Mesendoderm (in vitro differentiated cells): ENCODE results near the gene FOXP1.

ENCODE experiments used
- DNase-seq: peaks from one replicate; pipeline ENCODE4 v3.0.0; 2013
- H2AK5ac ChIP-seq: 2 replicates; pipeline ENCODE4 v1.6.1; 2013; ENCODE audit warnings: low read length, inconsistent platforms
- H2BK120ac ChIP-seq: 2 replicates; pipeline ENCODE4 v1.6.1; 2013; ENCODE audit warnings: low read depth, mild to moderate bottlenecking, low read length, moderate library complexity, mixed read lengths
- H2BK15ac ChIP-seq: replicated peaks from 2 replicates; pipeline ENCODE4 v1.6.1; 2013; ENCODE audit warnings: low read depth, mild to moderate bottlenecking, moderate library complexity
- H2BK5ac ChIP-seq: 2 replicates; pipeline ENCODE4 v1.6.1; 2013; ENCODE audit warnings: low read length, inconsistent platforms
- H3K18ac ChIP-seq: 2 replicates; pipeline ENCODE4 v1.6.1; 2013; ENCODE audit warnings: mild to moderate bottlenecking, low read length, mixed read lengths
- H3K23ac ChIP-seq: one replicate; pipeline ENCODE4 v1.6.1; 2013; ENCODE audit warnings: low read length
- H3K27ac ChIP-seq: 2 replicates; pipeline ENCODE4 v1.5.1; 2013; ENCODE audit warnings: low read depth, mild to moderate bottlenecking, inconsistent platforms, low read length, moderate library complexity
- H3K27me3 ChIP-seq: 2 replicates; pipeline ENCODE4 v1.6.1; 2013; ENCODE audit warnings: low read length, control low read depth, mild to moderate bottlenecking, inconsistent platforms; ENCODE audit not compliant: insufficient read depth, poor library complexity
- H3K36me3 ChIP-seq: 2 replicates; pipeline ENCODE4 v1.6.1; 2013; ENCODE audit warnings: low read length, inconsistent platforms; ENCODE audit not compliant: control insufficient read depth, insufficient read depth
- H3K4ac ChIP-seq: one replicate; pipeline ENCODE4 v1.6.1; 2013; ENCODE audit warnings: low read depth, mild to moderate bottlenecking, low read length, moderate library complexity
- H3K4me1 ChIP-seq: 2 replicates; pipeline ENCODE4 v1.6.1; 2013; ENCODE audit warnings: low read depth, low read length, inconsistent platforms; ENCODE audit not compliant: control insufficient read depth
- H3K4me2 ChIP-seq: 2 replicates; pipeline ENCODE4 v1.6.1; 2013; ENCODE audit warnings: low read length
- H3K4me3 ChIP-seq: 2 replicates; pipeline ENCODE4 v1.5.1; 2013; ENCODE audit warnings: mild to moderate bottlenecking, low read length
- H3K56ac ChIP-seq: one replicate; pipeline ENCODE4 v1.6.1; 2013; ENCODE audit warnings: low read length
- H3K79me1 ChIP-seq: 2 replicates; pipeline ENCODE4 v1.6.1; 2013; ENCODE audit warnings: low read length, inconsistent platforms
- H3K79me2 ChIP-seq: 2 replicates; pipeline ENCODE4 v1.6.1; 2013; ENCODE audit warnings: mild to moderate bottlenecking, low read length; ENCODE audit not compliant: control insufficient read depth, insufficient read depth
- H3K9ac ChIP-seq: 2 replicates; pipeline ENCODE4 v1.6.1; 2013; ENCODE audit warnings: low read length, inconsistent platforms
- H4K5ac ChIP-seq: one replicate; pipeline ENCODE4 v1.6.1; 2013; ENCODE audit warnings: low read length
- H4K8ac ChIP-seq: one replicate; pipeline ENCODE4 v1.6.1; 2013; ENCODE audit warnings: low read depth, mild to moderate bottlenecking, control low read depth, low read length, moderate library complexity
- WGBS: extraction: QIAGEN DNeasy Blood & Tissue Kit; methylation state at CpG from one replicate; pipeline ENCODE4 v1.1.7; 2013; ENCODE audit warnings: low lambda C conversion rate, missing lambda C conversion rate; ENCODE audit not compliant: insufficient coverage; ENCODE audit errors: extremely low coverage; 5-methylcytosine and 5-hydroxymethylcytosine counted together

Gene FOXP1

DNA sequence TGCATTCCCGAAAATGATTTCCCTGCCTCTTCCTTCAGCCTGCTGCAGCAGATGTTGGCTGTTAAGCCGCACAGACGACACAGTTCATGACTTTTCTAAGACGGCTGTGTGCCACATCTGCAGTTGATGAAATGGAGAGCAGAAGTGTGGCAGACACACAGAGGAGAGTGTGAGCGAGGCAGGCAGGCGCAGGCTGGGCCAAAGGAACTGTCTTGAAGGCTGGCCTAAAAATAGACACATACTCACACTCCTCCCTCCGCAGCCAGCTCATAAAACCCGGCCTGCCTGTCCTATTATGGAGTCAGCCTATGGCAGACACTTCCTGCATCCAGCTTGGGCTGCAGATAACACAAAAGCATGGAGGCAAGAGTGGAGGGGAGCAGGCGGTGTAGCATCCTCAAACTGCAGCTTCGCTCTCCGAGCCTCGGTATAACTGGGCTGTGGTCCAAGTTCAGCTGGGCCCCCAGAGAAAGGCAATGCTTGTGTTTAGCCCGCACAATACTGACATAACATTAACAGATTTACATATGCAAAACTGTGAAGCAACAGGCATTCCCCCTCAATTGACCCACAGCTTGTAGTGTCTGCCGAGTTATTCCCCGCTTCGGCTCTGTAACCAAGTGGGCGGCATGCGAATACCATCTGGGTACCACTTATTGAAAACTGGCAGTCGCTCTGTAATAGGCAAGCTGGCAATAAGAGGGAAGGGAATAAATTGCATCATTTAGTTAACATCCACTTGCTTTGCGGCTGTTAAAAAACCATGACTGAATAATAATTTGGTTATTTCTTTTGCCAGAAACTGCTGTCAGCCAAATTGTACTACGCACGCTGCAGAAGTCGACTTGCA lies 40.8 kb downstream of the FOXP1 start:
- H3K27ac ChIP-seq: no peak overlapping the region
- H2BK15ac ChIP-seq: no peak overlapping the region
- no peaks in the 10 kb centered on the region for H3K79me2 ChIP-seq
- H3K4me2 ChIP-seq: no peak overlapping the region
- no peaks in the 10 kb centered on the region for H3K79me1 ChIP-seq
- no peak for DNase-seq
- no peak overlapping the region for H2BK5ac ChIP-seq
- H3K9ac ChIP-seq: no peak overlapping the region
- H3K36me3 ChIP-seq: no peaks in the 10 kb centered on the region
- H4K8ac ChIP-seq: no peak overlapping the region
- H3K4me3 ChIP-seq: no peak overlapping the region
- no peak overlapping the region for H2AK5ac ChIP-seq
- no peak overlapping the region for H3K56ac ChIP-seq
- H4K5ac ChIP-seq: no peak overlapping the region
- H3K27me3 ChIP-seq: no peaks in the 10 kb centered on the region
- no CpG with 5 or more reads among the region's 23 CpGs for WGBS
- no peak overlapping the region for H2BK120ac ChIP-seq
- H3K4me1 ChIP-seq: peaks cover 4% of the 10 kb centered on the region
- no peak overlapping the region for H3K4ac ChIP-seq
- no peak overlapping the region for H3K23ac ChIP-seq
- H3K18ac ChIP-seq: no peak overlapping the region

GRCh38 chr3:71541313-71541712 lies 42.2 kb downstream of the FOXP1 start:
- no peak for DNase-seq
- H3K79me2 ChIP-seq: no peaks in the 10 kb centered on the region
- H3K23ac ChIP-seq: no peak overlapping the region
- H3K27ac ChIP-seq: no peak overlapping the region
- H3K56ac ChIP-seq: no peak overlapping the region
- H2AK5ac ChIP-seq: no peak overlapping the region
- H2BK120ac ChIP-seq: no peak overlapping the region
- no peak overlapping the region for H3K4me3 ChIP-seq
- H3K4me1 ChIP-seq: peaks cover 4% of the 10 kb centered on the region
- no peak overlapping the region for H4K8ac ChIP-seq
- H3K4me2 ChIP-seq: no peak overlapping the region
- no peak overlapping the region for H3K18ac ChIP-seq
- H2BK15ac ChIP-seq: no peak overlapping the region
- H3K36me3 ChIP-seq: no peaks in the 10 kb centered on the region
- H2BK5ac ChIP-seq: no peak overlapping the region
- H3K79me1 ChIP-seq: no peaks in the 10 kb centered on the region
- no peak overlapping the region for H3K4ac ChIP-seq
- H3K9ac ChIP-seq: no peak overlapping the region
- WGBS: no CpG with 5 or more reads among the region's 3 CpGs
- H3K27me3 ChIP-seq: no peaks in the 10 kb centered on the region
- no peak overlapping the region for H4K5ac ChIP-seq

GRCh38 chr3:71537211-71537611 lies 46.3 kb downstream of the FOXP1 start:
- no peak overlapping the region for H3K4me3 ChIP-seq
- no peaks in the 10 kb centered on the region for H3K27me3 ChIP-seq
- H3K4ac ChIP-seq: no peak overlapping the region
- no peaks in the 10 kb centered on the region for H3K79me1 ChIP-seq
- no peak overlapping the region for H3K18ac ChIP-seq
- no peak overlapping the region for H4K8ac ChIP-seq
- no peak overlapping the region for H3K56ac ChIP-seq
- no peaks in the 10 kb centered on the region for H3K79me2 ChIP-seq
- no peak overlapping the region for H3K4me2 ChIP-seq
- H4K5ac ChIP-seq: no peak overlapping the region
- H3K4me1 ChIP-seq: peaks cover 4% of the 10 kb centered on the region
- no peak overlapping the region for H3K23ac ChIP-seq
- no peaks in the 10 kb centered on the region for H3K36me3 ChIP-seq
- WGBS: no CpG with 5 or more reads among the region's 7 CpGs
- no peak overlapping the region for H3K27ac ChIP-seq
- H2AK5ac ChIP-seq: no peak overlapping the region
- no peak overlapping the region for H3K9ac ChIP-seq
- H2BK120ac ChIP-seq: no peak overlapping the region
- H2BK15ac ChIP-seq: no peak overlapping the region
- H2BK5ac ChIP-seq: no peak overlapping the region
- DNase-seq: no peak

DNA sequence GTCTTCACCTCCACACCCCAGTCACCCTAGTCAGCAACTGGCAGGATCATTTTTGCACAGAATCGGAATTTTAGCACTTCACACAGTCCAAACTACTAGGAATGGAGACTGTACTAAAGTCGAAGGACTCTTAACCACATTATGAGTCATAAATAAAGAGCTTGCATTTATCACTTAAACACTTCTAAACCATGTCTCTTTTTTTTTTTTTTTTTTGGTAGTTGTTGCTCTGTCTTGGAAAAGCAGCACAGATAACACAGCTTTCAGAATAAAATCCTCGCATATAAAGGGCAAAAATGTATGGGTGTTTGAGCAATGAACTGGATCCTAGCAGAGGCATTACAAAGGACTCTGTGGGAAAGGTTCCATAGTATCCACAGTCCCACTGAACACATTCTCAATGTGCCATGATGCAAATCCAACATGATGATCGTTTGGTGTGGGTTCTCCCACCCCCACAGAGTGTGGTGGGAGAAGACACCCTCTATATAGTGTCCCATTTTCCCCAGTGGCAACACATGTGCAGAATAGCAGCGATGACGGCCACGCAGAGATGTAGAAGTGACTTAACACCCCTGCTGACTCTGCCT lies 47.1 kb downstream of the FOXP1 start:
- WGBS: no CpG with 5 or more reads among the region's 7 CpGs
- Histone ChIP-seq H3K23ac (no peak overlapping the region), H3K9ac (no peak overlapping the region), H2AK5ac (no peak overlapping the region), H2BK120ac (no peak overlapping the region), H3K4ac (no peak overlapping the region), H2BK5ac (no peak overlapping the region), H3K4me1 (peaks cover 4% of the 10 kb centered on the region), H4K8ac (no peak overlapping the region), H3K4me2 (no peak overlapping the region), H4K5ac (no peak overlapping the region), H2BK15ac (no peak overlapping the region), H3K56ac (no peak overlapping the region), H3K79me2 (no peaks in the 10 kb centered on the region), H3K36me3 (no peaks in the 10 kb centered on the region), H3K4me3 (no peak overlapping the region), H3K18ac (no peak overlapping the region), H3K79me1 (no peaks in the 10 kb centered on the region), H3K27me3 (no peaks in the 10 kb centered on the region), H3K27ac (no peak overlapping the region)
- DNase-seq: no peak

- H3K4me2 ChIP-seq: no peak overlapping the region
- no peak overlapping the region for H2BK120ac ChIP-seq
- no peak for DNase-seq
- H3K79me2 ChIP-seq: no peaks in the 10 kb centered on the region
- H3K18ac ChIP-seq: no peak overlapping the region
- H3K36me3 ChIP-seq: no peaks in the 10 kb centered on the region
- H3K4ac ChIP-seq: no peak overlapping the region
- H3K4me3 ChIP-seq: no peak overlapping the region
- H3K4me1 ChIP-seq: peaks cover 3% of the 10 kb centered on the region
- H2BK5ac ChIP-seq: no peak overlapping the region
- WGBS: no CpG with 5 or more reads among the region's 4 CpGs
- H3K27me3 ChIP-seq: no peaks in the 10 kb centered on the region
- H4K8ac ChIP-seq: no peak overlapping the region
- no peak overlapping the region for H2AK5ac ChIP-seq
- no peak overlapping the region for H3K23ac ChIP-seq
- no peak overlapping the region for H3K56ac ChIP-seq
- no peaks in the 10 kb centered on the region for H3K79me1 ChIP-seq
- H2BK15ac ChIP-seq: no peak overlapping the region
- no peak overlapping the region for H3K9ac ChIP-seq
- no peak overlapping the region for H4K5ac ChIP-seq
- H3K27ac ChIP-seq: no peak overlapping the region
Measured at GRCh38 chr3:71533588-71533987, 49.9 kb downstream of the FOXP1 start.
